SK-N-SH (cell line): Measurements from ENCODE around the gene LRRFIP2. TPM values are rescaled to one million over a fixed set of nuclear protein-coding genes. Genes with fewer than 3 reads are reported as not detected.

Experiments used
- CTCF ChIA-PET: fragments of 300-600, 350-600 bp; formaldehyde crosslinking; extraction: SDS; loops from one replicate; lab custom pipeline; 2021; lab: Yijun Ruan, JAX
- POLR2A ChIA-PET: fragments of 350-600 bp; sonication (Branson Sonifier 250); formaldehyde crosslinking; extraction: SDS; loops from one replicate; lab custom pipeline; 2020; ENCODE audit warnings: antibody characterized with exemption, inconsistent platforms; lab: Yijun Ruan, JAX
- DNase-seq: peaks from one replicate; pipeline ENCODE4 v3.0.0; 2012
- H2AFZ ChIP-seq: fragments of 200-600 bp; sonication (generic); 2 replicates; pipeline ENCODE4 v1.8.1; 2016; ENCODE audit warnings: antibody characterized with exemption, mild to moderate bottlenecking, low read depth
- H3F3A ChIP-seq: fragments of 200-600 bp; sonication (generic); replicated peaks from 2 replicates; pipeline ENCODE3; 2016; ENCODE audit warnings: antibody characterized with exemption, mild to moderate bottlenecking; ENCODE audit not compliant: insufficient read depth
- H3K27ac ChIP-seq, 2 experiments: fragments of 200-500 bp in 1 of 2; fragments of 200-600 bp in 1 of 2; sonication (Bioruptor generic) in 1 of 2; sonication (generic), shearing (Covaris generic) in 1 of 2; 2 replicates each; pipeline versions ENCODE4 v1.5.1 to v1.6.1; 2014 to 2016; ENCODE audit warnings: low read depth in 2 of 2, inconsistent platforms in 1 of 2, low read length in 1 of 2, mild to moderate bottlenecking in 1 of 2, mixed read lengths in 1 of 2
- H3K27me3 ChIP-seq: fragments of 200-600 bp; sonication (generic), shearing (Covaris generic); 2 replicates; pipeline ENCODE4 v1.6.1; 2016; ENCODE audit warnings: mixed run types; ENCODE audit not compliant: insufficient read depth
- H3K36me3 ChIP-seq, 2 experiments: fragments of 200-500 bp in 1 of 2; fragments of 200-600 bp in 1 of 2; sonication (Bioruptor generic) in 1 of 2; sonication (generic) in 1 of 2; replicated peaks in 1 of 2; 2 replicates each; pipeline versions ENCODE3 to v1.5.1; 2014 to 2016; ENCODE audit warnings: low read length in 1 of 2, mild to moderate bottlenecking in 1 of 2; ENCODE audit not compliant: insufficient read depth in 2 of 2, control insufficient read depth in 1 of 2
- H3K4me1 ChIP-seq, 2 experiments: fragments of 200-500 bp in 1 of 2; fragments of 200-600 bp in 1 of 2; sonication (Bioruptor generic) in 1 of 2; sonication (generic), shearing (Covaris generic) in 1 of 2; 2 replicates each; pipeline versions ENCODE4 v1.5.1 to v1.6.1; 2014 to 2016; ENCODE audit warnings: low read depth in 1 of 2, low read length in 1 of 2, mixed run types in 1 of 2; ENCODE audit not compliant: insufficient read depth in 2 of 2, control insufficient read depth in 1 of 2
- H3K4me2 ChIP-seq: fragments of 200-600 bp; sonication (generic), shearing (Covaris generic); 2 replicates; pipeline ENCODE4 v1.6.1; 2017; ENCODE audit warnings: mixed run types
- H3K4me3 ChIP-seq, 2 experiments: fragments of 200-500 bp in 1 of 2; fragments of 200-600 bp in 1 of 2; sonication (Bioruptor generic) in 1 of 2; sonication (generic), shearing (Covaris generic) in 1 of 2; 2 replicates each; pipeline versions ENCODE4 v1.5.1 to v1.8.1; 2014 to 2016; ENCODE audit warnings: low read depth in 2 of 2, inconsistent platforms in 1 of 2, low read length in 1 of 2, mild to moderate bottlenecking in 1 of 2, mixed read lengths in 1 of 2, moderate library complexity in 1 of 2
- H3K79me2 ChIP-seq: fragments of 200-600 bp; sonication (generic); 2 replicates; pipeline ENCODE4 v1.8.1; 2017; ENCODE audit warnings: mild to moderate bottlenecking; ENCODE audit not compliant: insufficient read depth
- H3K9ac ChIP-seq: fragments of 200-600 bp; sonication (generic); 2 replicates; pipeline ENCODE4 v1.6.1; 2017; ENCODE audit warnings: mixed run types
- H3K9me2 ChIP-seq: fragments of 200-600 bp; sonication (generic); 2 replicates; pipeline ENCODE4 v1.6.1; 2017; ENCODE audit warnings: mixed run types
- H3K9me3 ChIP-seq: fragments of 200-600 bp; sonication (generic); 2 replicates; pipeline ENCODE4 v1.6.1; 2017; ENCODE audit warnings: mixed run types, mild to moderate bottlenecking, moderate library complexity
- H4K20me1 ChIP-seq: fragments of 200-600 bp; sonication (generic); 2 replicates; pipeline ENCODE4 v1.6.1; 2017; ENCODE audit warnings: mild to moderate bottlenecking, mixed run types; ENCODE audit not compliant: insufficient read depth
- EP300 ChIP-seq, 2 experiments: IDR thresholded peaks; 2 replicates each; pipeline versions ENCODE4 v1.4.0 to v1.6.1; 2012; ENCODE audit warnings: borderline replicate concordance in 1 of 2, low read depth in 1 of 2, low read length in 1 of 2
- EZH2phosphoT487 ChIP-seq: fragments of 200-600 bp; sonication (generic); IDR thresholded peaks from 2 replicates; pipeline ENCODE4 v1.6.1; 2017; ENCODE audit warnings: low read depth, mixed run types, mild to moderate bottlenecking, antibody characterized with exemption, moderate library complexity, borderline replicate concordance
- FOXJ3 ChIP-seq: sonication (generic); formaldehyde crosslinking; IDR thresholded peaks from 2 replicates; pipeline ENCODE4 v1.5.1; 2020; ENCODE audit warnings: mild to moderate bottlenecking, missing genetic modification reagents
- FOXM1 ChIP-seq: IDR thresholded peaks from 2 replicates; pipeline ENCODE4 v1.4.0; 2012; ENCODE audit warnings: low read depth, mild to moderate bottlenecking
- GABPA ChIP-seq: IDR thresholded peaks from 2 replicates; pipeline ENCODE4 v1.4.0; 2012; ENCODE audit warnings: low read depth, mild to moderate bottlenecking
- MAX ChIP-seq: IDR thresholded peaks from 2 replicates; pipeline ENCODE4 v1.4.0; 2012; ENCODE audit warnings: low read depth
- MXI1 ChIP-seq: IDR thresholded peaks from 2 replicates; pipeline ENCODE4 v1.6.1; 2012; ENCODE audit warnings: mild to moderate bottlenecking, low read depth, low read length, improper control_type of control experiment
- NRF1 ChIP-seq: IDR thresholded peaks from 2 replicates; pipeline ENCODE4 v1.6.1; 2012; ENCODE audit warnings: low read depth, mild to moderate bottlenecking, low read length
- PBX3 ChIP-seq: IDR thresholded peaks from 2 replicates; pipeline ENCODE4; 2012
- RAD21 ChIP-seq: IDR thresholded peaks from 2 replicates; pipeline ENCODE4 v1.6.1; 2012; ENCODE audit warnings: mild to moderate bottlenecking, low read length
- RCOR1 ChIP-seq: fragments of 150-350 bp; IDR thresholded peaks from 2 replicates; pipeline ENCODE4 v1.6.1; 2017; ENCODE audit warnings: antibody characterized with exemption, low read length
- REST ChIP-seq: IDR thresholded peaks from 2 replicates; pipeline ENCODE4 v1.6.1; 2012; ENCODE audit warnings: mild to moderate bottlenecking, low read depth, low read length, moderate library complexity
- RFX5 ChIP-seq: IDR thresholded peaks from 2 replicates; pipeline ENCODE4 v1.6.1; 2012; ENCODE audit warnings: mild to moderate bottlenecking, improper control_type of control experiment, low read length
- SIN3A ChIP-seq: IDR thresholded peaks from 2 replicates; pipeline ENCODE4 v1.6.1; 2012; ENCODE audit warnings: low read depth, mild to moderate bottlenecking, low read length, moderate library complexity, borderline replicate concordance
- SMC3 ChIP-seq: IDR thresholded peaks from 2 replicates; pipeline ENCODE4 v1.6.1; 2012; ENCODE audit warnings: low read depth, low read length, improper control_type of control experiment
- USF2 ChIP-seq: fragments of 150-350 bp; IDR thresholded peaks from 2 replicates; pipeline ENCODE4 v1.6.1; 2017; ENCODE audit warnings: antibody characterized with exemption, low read length, low read depth, borderline replicate concordance
- YY1 ChIP-seq: IDR thresholded peaks from 2 replicates; pipeline ENCODE4 v1.4.0; 2012; ENCODE audit warnings: low read depth, mild to moderate bottlenecking
- WGBS: methylation state at CpG from one replicate; pipeline ENCODE4 v1.1.6; 2017; ENCODE audit warnings: low lambda C conversion rate; 5-methylcytosine and 5-hydroxymethylcytosine counted together
- polyA plus RNA-seq, 3 experiments: library from polyadenylated mRNA; depleted of rRNA; stranded (reverse); fragments of >200 nt; gene quantifications; 2 replicates each; pipeline ENCODE4 v1.2.3, GENCODE V29; 2012

The LRRFIP2 gene
- polyA plus RNA-seq, 1 of the 3 experiments (the other 2 are of a cell fraction) = 27.2 TPM

- Histone ChIP-seq H3K27me3 (no peaks in the 10 kb centered on the region), H3K4me3 (no peak overlapping the region), H3F3A (peaks cover 19% of the 10 kb centered on the region), H4K20me1 (peaks cover 18% of the 10 kb centered on the region), H3K9me2 (no peaks in the 10 kb centered on the region), H3K9me3 (no peaks in the 10 kb centered on the region), H3K4me1 (peaks cover 0 to 18% of the 10 kb centered on the region in 2 experiments; a peak in 2 of 4 replicates), H3K79me2 (peaks cover 85% of the 10 kb centered on the region), H3K9ac (no peak overlapping the region; the same call in 1 of the 2 replicates), H3K36me3 (peaks cover 0 to 1% of the 10 kb centered on the region in 2 experiments), H2AFZ (no peak overlapping the region), H3K4me2 (no peak overlapping the region; the same call in 1 of the 2 replicates), H3K27ac (peak overlapping the region in 1 of 2 experiments; percentile 70; a peak in 1 of 4 replicates)
- CTCF ChIA-PET = no interaction called here
- TF ChIP-seq SMC3 (no peak), FOXJ3 (no peak), EZH2phosphoT487 (no peak), REST (no peak), RFX5 (no peak), FOXM1 (no peak), YY1 (no peak), MAX (no peak), NRF1 (no peak), SIN3A (no peak), MXI1 (no peak), RCOR1 (no peak), GABPA (no peak), PBX3 (no peak), EP300 (IDR thresholded peaks at IDR 0.05; ENCODE audit: borderline replicate concordance in 1 of 2, low read depth in 1 of 2, low read length in 1 of 2) (no peak), RAD21 (no peak), USF2 (no peak)
- POLR2A ChIA-PET = interaction anchor here (0.6 kb wide), 1 partner anchor 351 kb away, joined by 3 read pairs; no protein-coding TSS in a partner anchor
- DNase-seq = no peak
- 89% methylated on average over 2 of the region's 2 CpGs for WGBS
Measured at GRCh38 chr3:37136067-37136466, 38.3 kb downstream of the LRRFIP2 start.
